Ishikawa (cell line): ENCODE results near the gene MORN2.

Source experiments
- CEBPB ChIP-seq: IDR thresholded peaks from 2 replicates; pipeline ENCODE4 v1.6.1; 2012
- CREB1 ChIP-seq: IDR thresholded peaks from 2 replicates; pipeline ENCODE4 v1.6.1; 2012; ENCODE audit warnings: low read depth
- EGR1 ChIP-seq: IDR thresholded peaks from 2 replicates; pipeline ENCODE4 v1.6.1; 2012
- EP300 ChIP-seq: IDR thresholded peaks from 2 replicates; pipeline ENCODE4 v1.6.1; 2012; ENCODE audit warnings: borderline replicate concordance
- FOXM1 ChIP-seq: IDR thresholded peaks from 2 replicates; pipeline ENCODE4 v1.6.1; 2012; ENCODE audit warnings: low read depth, borderline replicate concordance
- NFIC ChIP-seq: IDR thresholded peaks from 2 replicates; pipeline ENCODE4 v1.6.1; 2012
- RAD21 ChIP-seq: IDR thresholded peaks from 2 replicates; pipeline ENCODE4 v1.6.1; 2012; ENCODE audit warnings: low read depth
- TAF1 ChIP-seq: IDR thresholded peaks from 2 replicates; pipeline ENCODE4 v1.6.1; 2012; ENCODE audit warnings: low read depth, mild to moderate bottlenecking
- TCF12 ChIP-seq: IDR thresholded peaks from 2 replicates; pipeline ENCODE4 v1.6.1; 2012; ENCODE audit warnings: low read depth
- TEAD4 ChIP-seq: IDR thresholded peaks from 2 replicates; pipeline ENCODE4 v1.6.1; 2012
- YY1 ChIP-seq: IDR thresholded peaks from 2 replicates; pipeline ENCODE4 v1.6.1; 2012; ENCODE audit warnings: low read depth
- ZBTB7A ChIP-seq: IDR thresholded peaks from 2 replicates; pipeline ENCODE4 v1.6.1; 2012; ENCODE audit warnings: low read depth
- TF ChIP-seq, protein P1 (sequence below): IDR thresholded peaks from 2 replicates; pipeline ENCODE4 v1.6.1; 2012
- TF ChIP-seq, protein P2 (sequence below): IDR thresholded peaks from 2 replicates; pipeline ENCODE4 v1.6.1; 2012; ENCODE audit warnings: low read depth, mild to moderate bottlenecking
- TF ChIP-seq, protein P3 (sequence below): IDR thresholded peaks from 2 replicates; pipeline ENCODE4 v1.6.1; 2012

MORN2 gene

DNA sequence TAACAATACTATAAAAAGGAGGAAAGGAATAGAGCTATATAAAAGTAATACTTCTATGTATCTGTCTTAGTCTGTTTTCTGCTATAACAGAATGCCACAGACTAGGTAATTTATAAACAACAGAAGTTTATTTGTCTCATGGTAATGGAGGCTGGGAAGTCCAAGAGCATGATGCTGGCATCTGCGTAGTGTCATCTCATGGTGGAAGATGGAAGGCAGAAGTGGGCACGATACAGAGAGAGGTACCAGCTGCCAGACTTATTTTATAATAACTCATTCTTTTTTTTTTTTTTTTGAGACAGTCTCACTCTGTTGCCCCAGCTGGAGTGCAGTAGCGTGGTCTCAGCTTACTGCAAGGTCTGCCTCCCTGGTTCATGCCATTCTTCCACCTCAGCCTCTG, 4.3 kb upstream of the MORN2 start:
- TF ChIP-seq TAF1 (no peak), ZBTB7A (no peak), FOXM1 (no peak), EP300 (no peak), CREB1 (no peak), TCF12 (no peak), YY1 (no peak), TEAD4 (no peak), NFIC (no peak)
- TF ChIP-seq, protein P1, sequence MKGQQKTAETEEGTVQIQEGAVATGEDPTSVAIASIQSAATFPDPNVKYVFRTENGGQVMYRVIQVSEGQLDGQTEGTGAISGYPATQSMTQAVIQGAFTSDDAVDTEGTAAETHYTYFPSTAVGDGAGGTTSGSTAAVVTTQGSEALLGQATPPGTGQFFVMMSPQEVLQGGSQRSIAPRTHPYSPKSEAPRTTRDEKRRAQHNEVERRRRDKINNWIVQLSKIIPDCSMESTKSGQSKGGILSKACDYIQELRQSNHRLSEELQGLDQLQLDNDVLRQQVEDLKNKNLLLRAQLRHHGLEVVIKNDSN = no peak
- TF ChIP-seq, protein P2, sequence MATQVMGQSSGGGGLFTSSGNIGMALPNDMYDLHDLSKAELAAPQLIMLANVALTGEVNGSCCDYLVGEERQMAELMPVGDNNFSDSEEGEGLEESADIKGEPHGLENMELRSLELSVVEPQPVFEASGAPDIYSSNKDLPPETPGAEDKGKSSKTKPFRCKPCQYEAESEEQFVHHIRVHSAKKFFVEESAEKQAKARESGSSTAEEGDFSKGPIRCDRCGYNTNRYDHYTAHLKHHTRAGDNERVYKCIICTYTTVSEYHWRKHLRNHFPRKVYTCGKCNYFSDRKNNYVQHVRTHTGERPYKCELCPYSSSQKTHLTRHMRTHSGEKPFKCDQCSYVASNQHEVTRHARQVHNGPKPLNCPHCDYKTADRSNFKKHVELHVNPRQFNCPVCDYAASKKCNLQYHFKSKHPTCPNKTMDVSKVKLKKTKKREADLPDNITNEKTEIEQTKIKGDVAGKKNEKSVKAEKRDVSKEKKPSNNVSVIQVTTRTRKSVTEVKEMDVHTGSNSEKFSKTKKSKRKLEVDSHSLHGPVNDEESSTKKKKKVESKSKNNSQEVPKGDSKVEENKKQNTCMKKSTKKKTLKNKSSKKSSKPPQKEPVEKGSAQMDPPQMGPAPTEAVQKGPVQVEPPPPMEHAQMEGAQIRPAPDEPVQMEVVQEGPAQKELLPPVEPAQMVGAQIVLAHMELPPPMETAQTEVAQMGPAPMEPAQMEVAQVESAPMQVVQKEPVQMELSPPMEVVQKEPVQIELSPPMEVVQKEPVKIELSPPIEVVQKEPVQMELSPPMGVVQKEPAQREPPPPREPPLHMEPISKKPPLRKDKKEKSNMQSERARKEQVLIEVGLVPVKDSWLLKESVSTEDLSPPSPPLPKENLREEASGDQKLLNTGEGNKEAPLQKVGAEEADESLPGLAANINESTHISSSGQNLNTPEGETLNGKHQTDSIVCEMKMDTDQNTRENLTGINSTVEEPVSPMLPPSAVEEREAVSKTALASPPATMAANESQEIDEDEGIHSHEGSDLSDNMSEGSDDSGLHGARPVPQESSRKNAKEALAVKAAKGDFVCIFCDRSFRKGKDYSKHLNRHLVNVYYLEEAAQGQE = no peak
- TF ChIP-seq, protein P3, sequence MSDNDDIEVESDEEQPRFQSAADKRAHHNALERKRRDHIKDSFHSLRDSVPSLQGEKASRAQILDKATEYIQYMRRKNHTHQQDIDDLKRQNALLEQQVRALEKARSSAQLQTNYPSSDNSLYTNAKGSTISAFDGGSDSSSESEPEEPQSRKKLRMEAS = no peak

DNA sequence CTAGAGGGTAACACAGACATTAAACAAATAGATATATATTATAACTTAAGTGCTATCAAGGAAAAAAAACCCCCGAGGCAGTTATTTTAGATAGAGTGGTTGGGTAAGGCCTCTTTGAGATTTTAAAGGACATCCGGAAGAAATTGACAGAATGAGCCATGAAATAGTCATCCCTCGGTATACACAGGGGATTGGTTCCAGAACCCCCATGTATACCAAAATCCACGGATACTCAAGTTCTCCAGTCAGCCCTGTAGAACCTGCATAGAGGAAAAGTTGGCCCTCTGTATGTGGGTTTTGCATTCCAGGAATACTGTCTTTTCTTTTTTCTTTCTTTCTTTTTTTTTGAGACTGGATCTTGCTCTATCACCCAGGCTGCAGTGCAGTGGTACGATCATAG, 2.0 kb upstream of the MORN2 start:
- TF ChIP-seq EP300 (no peak), CEBPB (no peak), EGR1 (no peak), RAD21 (no peak), FOXM1 (no peak), TCF12 (no peak), NFIC (no peak), ZBTB7A (no peak), YY1 (no peak), TEAD4 (no peak), TAF1 (no peak)
- TF ChIP-seq, protein P3 = no peak
- TF ChIP-seq, protein P2 = no peak

DNA sequence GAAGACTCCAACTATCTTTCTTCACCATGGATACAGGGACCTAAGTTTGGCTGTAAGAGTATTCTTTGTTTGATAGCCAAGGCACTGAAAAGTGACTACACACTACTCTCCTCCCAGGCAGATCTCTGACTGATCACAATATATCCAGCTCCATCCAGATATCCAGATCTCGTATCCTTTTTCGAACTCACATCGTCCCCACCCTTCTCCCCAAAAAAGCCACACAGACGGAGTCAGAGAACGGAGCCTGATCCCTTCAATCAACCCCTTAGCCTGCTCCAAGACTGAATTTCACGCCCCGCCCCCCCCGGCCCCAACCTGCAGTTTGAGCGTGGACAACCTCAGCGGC, 575 bp upstream of the MORN2 start:
- TF ChIP-seq TEAD4 (no peak), TAF1 (no peak), FOXM1 (no peak), RAD21 (no peak), CEBPB (no peak), CREB1 (no peak), YY1 (no peak), EGR1 (no peak), NFIC (no peak), TCF12 (no peak)
- TF ChIP-seq, protein P2 = no peak
- TF ChIP-seq, protein P3 = no peak
- TF ChIP-seq, protein P1 = no peak

DNA sequence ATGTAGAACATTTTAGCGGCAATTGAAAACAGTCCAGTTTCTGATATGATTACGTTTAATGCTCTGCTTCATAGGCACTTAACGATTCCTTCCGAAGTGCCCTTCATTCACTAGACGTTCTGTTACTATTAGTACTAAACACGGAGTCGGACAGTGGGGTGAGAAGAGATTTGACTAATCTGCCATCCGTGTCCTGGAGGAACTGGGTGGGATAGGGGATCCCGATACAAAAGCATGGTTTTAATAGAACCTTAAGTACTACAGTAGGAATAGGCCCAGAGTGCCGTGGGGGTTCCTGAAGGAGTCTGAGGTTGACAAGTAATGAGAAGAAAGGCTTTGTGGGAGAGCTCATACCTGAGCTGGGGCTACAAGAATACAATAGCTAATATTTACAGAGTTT, 631 bp downstream of the MORN2 start:
- TF ChIP-seq RAD21 (no peak), EP300 (no peak), TEAD4 (no peak), TAF1 (no peak), ZBTB7A (no peak), YY1 (no peak), TCF12 (no peak), NFIC (no peak), FOXM1 (no peak), EGR1 (no peak), CEBPB (no peak), CREB1 (no peak)
- TF ChIP-seq, protein P1 = no peak
- TF ChIP-seq, protein P2 = no peak
- TF ChIP-seq, protein P3 = no peak
